ENCODE results near the gene ACER2.

ACER2 gene

GRCh38 chr9:19376931-19377330, 31.9 kb upstream of the ACER2 start:
- ChIA-PET CTCF (interaction anchor here (0.7 to 1.6 kb wide), 3 partner anchors 8 to 80 kb away, joined by 3 read pairs; no protein-coding TSS in a partner anchor), POLR2A (interaction anchor here (0.6 to 1.2 kb wide), 2 partner anchors 31 to 32 kb away, joined by 5 to 7 read pairs; partner anchors contain the start of gene ACER2)
- DNase-seq (ENCODE audit: extremely low spot score): no peak
- TF ChIP-seq, protein P1, sequence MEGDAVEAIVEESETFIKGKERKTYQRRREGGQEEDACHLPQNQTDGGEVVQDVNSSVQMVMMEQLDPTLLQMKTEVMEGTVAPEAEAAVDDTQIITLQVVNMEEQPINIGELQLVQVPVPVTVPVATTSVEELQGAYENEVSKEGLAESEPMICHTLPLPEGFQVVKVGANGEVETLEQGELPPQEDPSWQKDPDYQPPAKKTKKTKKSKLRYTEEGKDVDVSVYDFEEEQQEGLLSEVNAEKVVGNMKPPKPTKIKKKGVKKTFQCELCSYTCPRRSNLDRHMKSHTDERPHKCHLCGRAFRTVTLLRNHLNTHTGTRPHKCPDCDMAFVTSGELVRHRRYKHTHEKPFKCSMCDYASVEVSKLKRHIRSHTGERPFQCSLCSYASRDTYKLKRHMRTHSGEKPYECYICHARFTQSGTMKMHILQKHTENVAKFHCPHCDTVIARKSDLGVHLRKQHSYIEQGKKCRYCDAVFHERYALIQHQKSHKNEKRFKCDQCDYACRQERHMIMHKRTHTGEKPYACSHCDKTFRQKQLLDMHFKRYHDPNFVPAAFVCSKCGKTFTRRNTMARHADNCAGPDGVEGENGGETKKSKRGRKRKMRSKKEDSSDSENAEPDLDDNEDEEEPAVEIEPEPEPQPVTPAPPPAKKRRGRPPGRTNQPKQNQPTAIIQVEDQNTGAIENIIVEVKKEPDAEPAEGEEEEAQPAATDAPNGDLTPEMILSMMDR (IDR thresholded peaks at IDR 0.05; ENCODE audit: control extremely low read depth, extremely low read depth, low read depth, missing control alignments): no peak

DNA sequence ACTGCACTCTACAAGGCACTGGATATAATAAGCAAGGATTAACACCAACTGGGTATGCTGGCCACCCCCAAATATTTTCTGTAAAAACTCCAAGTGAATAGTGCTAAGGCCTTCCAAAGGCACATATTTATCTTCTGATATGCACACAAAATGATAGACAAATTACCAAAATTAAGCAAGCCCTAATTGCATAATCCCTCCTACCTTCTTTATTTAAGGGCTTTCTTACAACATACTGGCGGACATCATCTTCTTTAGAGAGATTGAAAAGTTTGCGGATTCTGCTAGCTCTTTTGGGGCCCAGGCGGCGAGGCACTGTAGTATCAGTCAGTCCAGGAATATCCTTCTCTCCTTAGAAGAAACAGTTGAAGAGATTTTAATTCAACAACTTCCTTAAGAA, 30.6 kb upstream of the ACER2 start:
- TF ChIP-seq, protein P1 (IDR thresholded peaks at IDR 0.05; ENCODE audit: control extremely low read depth, extremely low read depth, low read depth, missing control alignments): no peak
- POLR2A ChIA-PET: interaction anchor here (1.2 kb wide), 1 partner anchor 31 kb away, joined by 7 read pairs; the partner anchor contains the start of gene ACER2
- CTCF ChIA-PET: interaction anchor here (1.5 kb wide), 1 partner anchor 17 kb away, joined by 3 read pairs; no protein-coding TSS in a partner anchor

DNA sequence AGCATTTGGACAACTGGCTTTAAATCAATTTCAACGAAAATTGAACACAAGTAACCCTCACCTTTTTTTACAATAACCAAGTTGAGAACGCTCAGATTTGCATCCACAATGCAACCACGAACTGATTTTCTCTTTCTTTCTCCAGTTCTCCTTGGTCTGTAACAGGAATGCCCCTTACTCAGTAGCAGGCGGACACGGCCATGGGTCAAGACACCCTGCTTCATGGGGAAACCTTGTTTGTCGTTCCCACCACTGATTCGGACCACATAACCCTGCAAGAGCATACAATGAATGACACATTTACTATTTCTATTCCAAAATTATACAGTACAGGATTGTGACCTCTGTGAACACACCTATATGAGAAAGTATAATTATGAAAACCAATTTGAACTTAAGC, 30.2 kb upstream of the ACER2 start:
- ChIA-PET POLR2A (interaction anchor here (2.0 kb wide), 1 partner anchor 9 kb away, joined by 17 read pairs; no protein-coding TSS in a partner anchor), CTCF (interaction anchor here (1.1 kb wide), 1 partner anchor 8 kb away, joined by 3 read pairs; no protein-coding TSS in a partner anchor)
- TF ChIP-seq, protein P1 (IDR thresholded peaks at IDR 0.05; ENCODE audit: control extremely low read depth, extremely low read depth, low read depth, missing control alignments): no peak
- DNase-seq (ENCODE audit: extremely low spot score): no peak

More for the DNA sequence above, 30.6 kb upstream of the ACER2 start:
- DNase-seq (ENCODE audit: extremely low spot score): no peak

DNA sequence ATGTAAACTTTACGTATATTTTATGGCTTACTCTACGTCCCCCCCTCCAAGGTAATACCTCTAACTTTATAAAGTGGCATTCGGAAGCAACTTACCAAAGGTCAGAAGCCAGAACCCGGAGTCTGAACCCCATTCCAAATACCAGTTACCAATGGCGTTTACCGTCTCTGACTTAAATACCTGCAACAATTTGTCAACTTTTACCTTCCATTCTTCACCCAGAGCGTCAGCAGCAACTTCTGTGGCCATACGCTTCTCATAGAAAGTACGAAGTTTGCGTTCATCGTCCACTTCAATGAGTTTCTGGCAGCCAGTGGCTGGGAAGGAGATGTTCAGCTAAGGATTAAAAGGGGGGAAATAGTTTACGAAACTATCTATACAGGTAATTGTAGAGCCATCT, 29.5 kb upstream of the ACER2 start:
- no peak for DNase-seq (ENCODE audit: extremely low spot score)
- ChIA-PET CTCF (interaction anchor here (1.1 kb wide), 1 partner anchor 9 kb away, joined by 3 read pairs; no protein-coding TSS in a partner anchor), POLR2A (interaction anchor here (0.7 to 2.0 kb wide), 3 partner anchors 9 to 329 kb away, joined by 3 to 17 read pairs (median 3); partner anchors contain the start of gene ACER2)
- TF ChIP-seq, protein P1 (IDR thresholded peaks at IDR 0.05; ENCODE audit: control extremely low read depth, extremely low read depth, low read depth, missing control alignments): no peak

DNA sequence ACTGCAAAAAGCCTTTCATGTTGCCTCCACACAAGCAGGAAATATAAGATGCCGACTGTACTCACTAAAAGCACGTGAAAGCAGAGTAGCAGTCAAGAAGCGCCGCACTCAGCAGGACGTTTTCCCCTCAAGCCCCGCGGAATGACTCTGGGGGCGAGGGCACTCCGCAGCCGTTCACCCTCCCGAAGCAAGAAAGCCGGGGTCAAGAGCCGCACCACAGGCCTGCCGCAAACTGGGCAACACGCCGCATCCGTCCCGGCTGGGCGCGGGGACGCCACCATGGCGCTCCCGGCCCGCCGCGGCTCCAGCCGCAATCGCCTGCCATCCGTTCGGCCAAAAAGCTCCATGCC, 29.1 kb upstream of the ACER2 start:
- ChIA-PET POLR2A (interaction anchor here (0.7 to 2.0 kb wide), 3 partner anchors 10 to 329 kb away, joined by 3 to 17 read pairs (median 3); partner anchors contain the start of gene ACER2), CTCF (interaction anchor here (1.1 kb wide), 1 partner anchor 9 kb away, joined by 3 read pairs; no protein-coding TSS in a partner anchor)
- TF ChIP-seq, protein P1 (IDR thresholded peaks at IDR 0.05; ENCODE audit: control extremely low read depth, extremely low read depth, low read depth, missing control alignments): no peak
- peak; percentile 28 for DNase-seq (ENCODE audit: extremely low spot score)

GRCh38 chr9:19380826-19381075, 28.1 kb upstream of the ACER2 start:
- POLR2A ChIA-PET: interaction anchor here (0.6 to 2.0 kb wide), 2 partner anchors 11 to 98 kb away, joined by 3 to 17 read pairs; no protein-coding TSS in a partner anchor
- TF ChIP-seq, protein P1 (IDR thresholded peaks at IDR 0.05; ENCODE audit: control extremely low read depth, extremely low read depth, low read depth, missing control alignments): no peak
- CTCF ChIA-PET: interaction anchor here (0.9 kb wide), 1 partner anchor 76 kb away, joined by 3 read pairs; no protein-coding TSS in a partner anchor
- DNase-seq (ENCODE audit: extremely low spot score): no peak

Measured in GM10248 (cell line).